MM.1S (cell line): Measurements from ENCODE around the gene GCN1.

Experiments
- CTCF ChIP-seq: fragments of 300-600 bp; sonication (generic); IDR thresholded peaks from 2 replicates; pipeline ENCODE4 v1.5.1; 2016; ENCODE audit warnings: antibody characterized with exemption, low read length, mixed read lengths
- EZH2phosphoT487 ChIP-seq: fragments of 300-600 bp; sonication (generic); IDR thresholded peaks from 2 replicates; pipeline ENCODE4 v1.6.1; 2018; ENCODE audit warnings: antibody characterized with exemption, low read length

DNA sequence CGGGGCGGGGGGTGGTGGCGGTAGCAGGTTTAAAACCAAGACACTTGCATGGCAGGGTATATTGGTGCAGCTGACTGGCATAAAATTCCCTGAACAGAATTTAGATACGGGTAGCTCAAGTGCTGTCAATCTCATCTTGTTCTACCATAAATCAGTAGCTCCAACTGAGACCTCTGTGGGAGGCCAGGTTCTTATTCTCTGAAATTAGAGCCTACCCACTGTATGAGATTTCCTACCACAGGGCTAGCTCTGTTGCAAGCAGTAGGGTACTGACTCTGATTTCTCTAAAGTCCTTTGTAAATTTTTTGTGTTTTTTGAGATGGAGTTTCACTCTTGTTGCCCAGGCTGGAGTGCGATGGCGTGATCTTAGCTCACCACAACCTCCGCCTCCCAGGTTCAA is 9.7 kb upstream of the GCN1 start:
- TF ChIP-seq EZH2phosphoT487 (no peak), CTCF (no peak)
